WERI-Rb-1 (cell line): ENCODE data around the gene STAT6.

ENCODE experiments used
- DNase-seq: peaks from one replicate; pipeline ENCODE4 v3.0.0-alpha.2; 2020
- H3K27ac ChIP-seq: fragments of 250-450 bp; sonication (Bioruptor Pico); 2 replicates; pipeline ENCODE4 v1.5.1; 2020; ENCODE audit warnings: mild to moderate bottlenecking, moderate library complexity
- H3K27me3 ChIP-seq: fragments of 250-450 bp; sonication (Bioruptor Pico); 2 replicates; pipeline ENCODE4 v1.5.1; 2021; ENCODE audit warnings: mild to moderate bottlenecking, low read depth, moderate library complexity; ENCODE audit not compliant: insufficient read depth, severe bottlenecking
- H3K36me3 ChIP-seq: fragments of 250-450 bp; sonication (Bioruptor Pico); 2 replicates; pipeline ENCODE4 v1.5.1; 2020; ENCODE audit warnings: mild to moderate bottlenecking, moderate library complexity
- H3K4me3 ChIP-seq: 2 replicates; pipeline ENCODE4 v1.5.1; 2011; ENCODE audit warnings: low read depth, mild to moderate bottlenecking, control low read depth, low read length
- H3K9me3 ChIP-seq: fragments of 250-450 bp; sonication (Bioruptor Pico); 2 replicates; pipeline ENCODE4 v1.5.1; 2021; ENCODE audit warnings: mild to moderate bottlenecking, moderate library complexity; ENCODE audit not compliant: severe bottlenecking
- TF ChIP-seq, protein P1 (sequence below): IDR thresholded peaks from 2 replicates; pipeline ENCODE4 v1.5.1; 2011; ENCODE audit warnings: low read depth, mild to moderate bottlenecking, control low read depth, inconsistent platforms, low read length

Gene STAT6

DNA sequence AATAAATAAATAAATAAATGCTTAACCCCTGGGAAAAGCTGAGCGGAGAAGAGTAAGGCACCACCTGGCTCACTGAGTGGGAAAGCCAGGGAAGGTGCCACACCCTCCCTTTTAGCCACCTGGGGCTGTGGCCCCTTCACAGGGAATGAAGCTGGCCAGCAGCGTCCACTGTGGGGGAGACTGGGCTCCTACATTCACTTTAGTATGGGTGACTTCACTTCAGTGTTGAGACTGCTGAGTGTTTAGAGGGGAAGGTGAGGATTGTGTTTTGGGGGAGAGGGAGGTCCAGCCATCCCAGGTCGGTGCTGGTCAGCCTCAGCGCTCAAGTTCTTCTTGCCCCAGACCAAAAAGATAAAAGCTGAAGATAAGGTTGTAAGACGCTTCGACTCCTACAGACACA lies 20.7 kb downstream of the STAT6 start:
- TF ChIP-seq, protein P1, sequence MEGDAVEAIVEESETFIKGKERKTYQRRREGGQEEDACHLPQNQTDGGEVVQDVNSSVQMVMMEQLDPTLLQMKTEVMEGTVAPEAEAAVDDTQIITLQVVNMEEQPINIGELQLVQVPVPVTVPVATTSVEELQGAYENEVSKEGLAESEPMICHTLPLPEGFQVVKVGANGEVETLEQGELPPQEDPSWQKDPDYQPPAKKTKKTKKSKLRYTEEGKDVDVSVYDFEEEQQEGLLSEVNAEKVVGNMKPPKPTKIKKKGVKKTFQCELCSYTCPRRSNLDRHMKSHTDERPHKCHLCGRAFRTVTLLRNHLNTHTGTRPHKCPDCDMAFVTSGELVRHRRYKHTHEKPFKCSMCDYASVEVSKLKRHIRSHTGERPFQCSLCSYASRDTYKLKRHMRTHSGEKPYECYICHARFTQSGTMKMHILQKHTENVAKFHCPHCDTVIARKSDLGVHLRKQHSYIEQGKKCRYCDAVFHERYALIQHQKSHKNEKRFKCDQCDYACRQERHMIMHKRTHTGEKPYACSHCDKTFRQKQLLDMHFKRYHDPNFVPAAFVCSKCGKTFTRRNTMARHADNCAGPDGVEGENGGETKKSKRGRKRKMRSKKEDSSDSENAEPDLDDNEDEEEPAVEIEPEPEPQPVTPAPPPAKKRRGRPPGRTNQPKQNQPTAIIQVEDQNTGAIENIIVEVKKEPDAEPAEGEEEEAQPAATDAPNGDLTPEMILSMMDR = no peak
- DNase-seq = no peak
- Histone ChIP-seq H3K27me3 (no peaks in the 10 kb centered on the region), H3K4me3 (peak overlapping the region; percentile 68; the same call in 1 of the 2 replicates), H3K36me3 (peaks cover 42% of the 10 kb centered on the region), H3K9me3 (no peaks in the 10 kb centered on the region), H3K27ac (peak overlapping the region; percentile 89)

DNA sequence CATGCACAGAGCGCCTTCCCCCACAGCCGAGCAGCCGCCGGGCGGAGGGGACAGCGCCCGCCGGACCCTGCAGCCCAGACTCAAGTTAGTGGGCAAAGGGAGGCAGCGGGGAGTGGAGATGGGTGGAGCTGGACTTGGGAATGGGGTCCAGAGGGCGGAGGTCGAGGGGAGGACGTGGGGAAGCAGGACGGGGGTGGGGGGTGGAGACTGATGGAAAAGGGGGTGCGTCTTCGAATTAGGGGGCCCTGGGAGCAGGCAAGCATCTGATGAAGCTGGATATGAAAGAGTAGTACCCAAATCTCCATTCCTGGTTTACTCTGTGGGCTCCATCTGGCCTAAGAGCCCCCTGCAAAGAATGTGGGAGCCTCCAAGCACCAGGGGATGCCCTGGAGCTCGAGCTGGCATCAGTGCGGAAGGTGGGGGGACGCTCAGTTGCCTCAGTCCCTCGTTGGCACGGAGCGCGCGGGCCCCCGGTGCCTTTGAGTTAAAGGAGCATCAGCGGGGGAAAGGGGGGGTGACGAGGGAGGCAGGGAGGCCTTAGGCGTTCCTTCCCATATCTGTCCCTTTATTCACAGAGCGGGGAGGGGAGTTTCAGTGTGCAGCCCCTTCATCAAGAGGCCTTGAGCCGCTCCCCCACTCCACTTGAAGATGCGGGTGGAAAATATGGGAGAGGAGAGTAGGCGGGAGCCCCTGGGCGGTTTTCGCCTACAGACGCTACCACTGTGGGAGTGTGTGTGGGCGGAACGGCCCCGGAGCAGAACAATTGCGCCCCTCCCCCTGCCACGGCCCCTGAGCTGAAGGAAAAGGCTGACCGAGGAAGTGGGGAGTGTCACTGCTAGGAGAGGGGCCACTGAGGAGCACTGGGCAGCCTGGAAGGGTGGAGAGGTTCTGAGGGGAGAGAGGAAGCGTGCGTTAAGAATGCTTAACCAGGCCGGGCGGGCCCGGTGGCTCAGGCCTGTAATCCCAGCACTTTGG lies 21.6 kb downstream of the STAT6 start:
- TF ChIP-seq, protein P1 = no peak
- Histone ChIP-seq H3K27ac (peak overlapping the region; percentile 89), H3K27me3 (no peaks in the 10 kb centered on the region), H3K4me3 (peak overlapping the region; percentile 68), H3K36me3 (peaks cover 33% of the 10 kb centered on the region), H3K9me3 (no peaks in the 10 kb centered on the region)
- peak; percentile 75 for DNase-seq

DNA sequence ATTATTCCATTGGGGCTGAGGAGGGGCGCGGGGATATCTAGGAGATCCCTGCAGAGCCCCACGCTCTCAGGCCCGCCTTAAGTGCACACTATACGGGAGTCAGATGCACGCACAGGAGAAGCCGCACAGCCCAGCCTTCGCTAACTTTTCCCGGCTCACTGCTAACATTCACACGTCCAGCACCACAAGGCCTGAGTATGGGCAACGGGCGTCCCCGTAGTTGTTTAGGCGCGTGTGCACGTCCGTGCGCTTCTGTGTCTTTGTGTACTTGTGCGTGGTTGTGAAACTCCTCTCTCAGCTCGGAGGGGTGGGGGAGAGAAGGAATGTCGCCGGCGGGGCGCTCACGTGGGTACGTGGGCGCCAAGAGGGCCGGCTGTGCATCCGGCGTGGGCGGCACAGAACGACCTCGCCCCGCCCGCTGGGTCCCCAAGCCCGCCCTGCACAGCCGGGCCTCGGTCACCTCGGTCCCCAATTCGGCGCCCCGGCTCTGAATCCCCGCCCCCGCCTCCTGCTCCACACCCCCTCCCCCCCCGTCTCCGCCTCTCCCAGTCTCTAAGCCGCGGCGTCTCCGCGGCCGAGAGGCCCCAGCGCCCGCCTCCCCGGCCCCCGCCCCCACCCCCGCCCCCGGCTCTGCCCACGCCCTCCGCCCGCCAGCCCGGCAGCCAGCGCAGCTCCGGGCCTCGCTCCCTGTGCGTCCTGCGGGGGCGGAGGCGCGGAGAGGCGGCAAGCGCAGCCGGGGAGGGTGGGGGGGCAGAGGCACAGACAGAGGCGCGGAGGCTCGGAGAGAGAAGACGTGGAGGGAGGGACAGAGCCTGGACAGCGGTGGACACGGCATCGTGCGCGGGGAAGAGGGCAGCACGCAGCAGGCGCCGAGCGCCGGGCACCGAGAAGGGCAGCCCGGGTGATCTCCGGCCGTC lies 22.6 kb downstream of the STAT6 start, which contains the start of gene NAB2:
NAB2 (plus strand) TSS at position 761 of the 917 bp plus-strand sequence. CDS start 158 bp downstream, outside the sequence.
- peaks cover 30% of the 10 kb centered on the region for H3K36me3 ChIP-seq
- H3K27ac ChIP-seq = peak within 1 kb of the TSS; percentile 95
- TF ChIP-seq, protein P1 = no peak
- peak within 1 kb of the TSS; percentile 93 for H3K4me3 ChIP-seq
- DNase-seq = peak; percentile 97
- no peaks in the 10 kb centered on the region for H3K9me3 ChIP-seq
- no peaks in the 10 kb centered on the region for H3K27me3 ChIP-seq

DNA sequence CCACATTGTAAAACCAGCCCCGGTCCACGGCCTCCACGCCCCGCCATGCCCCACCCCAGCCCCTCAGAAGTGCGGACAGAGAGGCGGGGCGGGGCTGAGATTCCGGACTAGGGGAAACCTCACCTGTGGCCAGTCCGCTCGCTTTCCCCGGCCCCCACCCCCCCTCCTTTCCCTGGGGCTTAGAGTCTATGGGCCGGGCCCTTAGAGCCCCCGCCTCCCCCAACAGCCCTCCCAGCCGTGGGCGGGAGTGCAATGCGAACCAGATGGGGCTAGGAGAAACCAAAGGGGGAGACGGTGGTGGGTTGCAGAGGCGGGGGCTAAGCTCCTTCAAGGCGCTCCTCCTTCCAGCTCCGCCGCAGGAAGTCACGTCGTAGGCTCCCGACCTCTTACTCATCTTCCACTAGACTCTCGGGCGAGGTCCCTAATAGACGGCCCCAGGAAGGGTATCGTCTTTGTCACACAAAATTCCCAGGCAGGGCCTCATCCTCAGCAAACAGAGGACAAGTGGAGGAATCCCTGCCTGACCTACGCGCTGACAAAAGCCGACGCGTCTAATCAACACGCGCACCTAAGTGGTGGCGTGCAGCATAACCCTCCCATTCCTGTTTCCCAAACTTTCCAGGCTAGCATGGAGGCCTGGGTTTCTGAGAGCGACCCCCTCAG lies 23.3 kb downstream of the STAT6 start:
- peak; percentile 97 for DNase-seq
- Histone ChIP-seq H3K36me3 (peaks cover 25% of the 10 kb centered on the region), H3K27me3 (no peaks in the 10 kb centered on the region), H3K9me3 (no peaks in the 10 kb centered on the region), H3K4me3 (peak overlapping the region; percentile 93), H3K27ac (peak overlapping the region; percentile 95)
- TF ChIP-seq, protein P1 = no peak

DNA sequence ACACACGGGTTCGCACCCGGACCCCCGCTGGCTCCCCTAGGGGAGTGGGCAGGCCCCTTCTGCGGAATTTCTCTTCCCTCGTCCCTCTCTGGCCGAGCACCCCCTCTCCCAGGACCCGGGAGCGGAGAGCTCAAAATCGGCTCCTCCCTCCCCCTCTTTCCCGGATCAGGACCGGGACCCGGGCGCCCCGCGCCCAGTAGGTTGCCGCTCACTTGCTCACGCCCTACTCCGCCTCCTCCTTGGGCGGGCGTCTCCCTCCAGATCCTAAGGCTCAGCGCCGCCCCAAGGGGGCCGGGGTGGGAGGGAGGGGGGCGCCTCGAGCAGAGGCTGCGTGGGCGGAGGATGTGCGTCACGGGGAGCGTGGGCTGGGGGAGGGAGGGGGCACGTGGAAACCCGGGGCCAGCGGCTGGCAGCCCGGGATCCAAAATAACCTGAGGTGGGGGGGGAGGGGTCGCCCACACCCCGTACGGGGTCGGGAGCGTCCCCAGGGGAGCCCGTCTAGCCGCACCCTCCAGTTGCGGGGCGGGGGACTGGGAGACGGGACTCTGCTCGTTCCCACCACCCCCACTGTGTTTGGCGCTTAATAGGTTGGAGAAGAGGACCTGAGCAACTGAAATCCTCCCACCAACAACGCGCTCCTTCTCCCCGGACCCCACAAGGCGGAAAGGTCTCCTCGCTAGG lies 24.0 kb downstream of the STAT6 start:
- Histone ChIP-seq H3K36me3 (peaks cover 18% of the 10 kb centered on the region), H3K4me3 (peak overlapping the region; percentile 93), H3K27ac (peak overlapping the region; percentile 95), H3K27me3 (no peaks in the 10 kb centered on the region), H3K9me3 (no peaks in the 10 kb centered on the region)
- TF ChIP-seq, protein P1 = no peak
- peak; percentile 91 for DNase-seq
